NCI-H345 treated with DMSO at 0.1 percent for 48 hours (cell line): ENCODE data around the gene LCOR.
"Not testable (repeated sequence)": the region's sequence is repeated elsewhere in the genome, so short reads cannot be mapped to it uniquely, and the experiment has no call there.

Experiments
- DNase-seq: peaks from one replicate; lab custom pipeline; 2025; ENCODE audit not compliant: unreplicated experiment; lab: John Stamatoyannopoulos, UW

LCOR gene

DNA sequence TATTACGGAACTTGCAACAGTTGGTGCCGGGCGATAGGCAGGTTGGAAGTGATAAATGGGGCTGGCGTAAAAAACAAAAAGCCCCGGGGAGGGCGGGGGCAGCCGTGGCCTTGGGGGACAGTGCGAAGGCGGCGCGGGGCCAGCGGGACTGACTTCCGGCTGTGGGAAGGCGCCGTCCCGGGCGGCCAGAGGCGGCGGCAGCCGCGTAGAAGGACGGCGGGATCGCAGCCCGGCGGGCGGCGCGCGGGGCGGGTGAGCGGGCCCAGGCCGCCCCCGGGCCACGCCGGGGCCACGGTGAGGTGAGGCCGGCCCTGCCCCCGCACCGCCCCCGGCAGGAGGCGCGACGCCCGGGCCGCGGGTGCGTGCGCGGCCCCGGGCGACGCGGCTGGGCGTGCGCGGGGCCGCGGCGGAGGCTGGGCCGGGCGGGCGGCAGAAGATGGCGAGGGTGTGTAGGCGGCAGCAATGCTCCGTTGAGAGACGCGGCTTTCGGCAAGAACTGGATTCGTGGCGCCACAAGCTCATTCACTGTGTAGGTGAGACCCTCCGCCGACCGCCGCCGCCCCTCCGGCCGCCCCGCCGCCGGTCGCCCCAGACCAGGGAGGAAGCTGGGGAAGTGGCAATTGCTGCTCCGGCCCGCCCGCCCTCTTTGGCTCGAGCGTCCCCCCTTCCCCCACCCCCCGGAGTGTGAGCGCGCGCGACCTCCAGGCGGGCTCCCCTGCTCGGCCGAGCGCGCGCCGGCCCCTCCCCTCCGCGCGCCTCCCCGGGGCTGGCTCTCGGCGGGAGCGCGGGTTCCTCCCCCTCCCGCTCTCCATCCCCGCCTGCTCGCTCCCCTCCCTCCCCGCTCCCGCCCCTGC, at the start of gene LCOR:
LCOR (plus strand) TSS at position 432 of the 854 bp plus-strand sequence. CDS start 116,760 bp downstream, outside the sequence.
- peak; percentile 38 for DNase-seq

DNA sequence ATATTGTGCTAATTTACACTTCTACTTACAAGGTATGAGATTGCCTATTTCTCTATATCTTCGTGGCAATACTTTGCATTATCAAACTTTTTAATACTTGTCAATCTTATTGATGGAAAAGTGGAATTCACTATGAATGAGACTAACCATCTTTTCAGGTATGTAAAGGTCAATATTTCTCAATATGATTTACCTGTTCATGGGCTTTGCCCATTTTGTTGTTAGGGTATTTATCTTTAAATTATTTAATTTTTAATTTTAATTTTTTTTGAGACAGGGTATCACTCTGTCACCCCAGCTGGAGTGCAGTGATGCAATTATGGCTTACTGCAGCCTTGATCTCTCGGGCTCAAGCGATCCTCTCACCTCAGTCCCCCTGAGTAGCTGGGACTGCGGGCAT, 47.8 kb upstream of the LCOR start:
- DNase-seq: no peak

DNA sequence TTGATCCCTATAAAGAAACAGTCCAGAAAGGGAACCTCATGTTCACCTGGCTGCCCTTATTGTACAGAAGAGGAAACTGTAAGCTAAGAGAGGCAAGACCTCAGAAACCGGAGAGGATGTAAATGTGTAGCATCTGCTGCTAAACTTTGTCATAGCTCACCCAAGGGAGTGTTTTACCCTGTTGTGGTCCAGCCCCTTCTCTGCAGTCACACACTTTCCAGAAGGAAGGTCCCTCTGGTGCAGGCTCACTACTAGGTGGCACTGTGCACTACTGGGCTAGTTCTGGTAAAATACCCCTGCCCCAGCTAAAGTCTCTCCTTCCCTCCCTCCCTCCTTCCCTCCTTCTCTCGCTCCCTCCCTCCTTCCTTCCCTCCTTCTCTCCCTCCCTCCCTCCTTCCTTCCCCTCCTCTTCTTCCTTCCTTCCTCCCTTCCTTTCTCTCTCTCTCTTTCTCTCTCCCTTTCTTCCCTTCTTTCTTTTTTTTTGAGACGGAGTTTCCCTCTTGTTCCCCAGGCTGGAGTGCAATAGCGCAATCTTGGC, 42.5 kb upstream of the LCOR start:
- DNase-seq: no peak

DNA sequence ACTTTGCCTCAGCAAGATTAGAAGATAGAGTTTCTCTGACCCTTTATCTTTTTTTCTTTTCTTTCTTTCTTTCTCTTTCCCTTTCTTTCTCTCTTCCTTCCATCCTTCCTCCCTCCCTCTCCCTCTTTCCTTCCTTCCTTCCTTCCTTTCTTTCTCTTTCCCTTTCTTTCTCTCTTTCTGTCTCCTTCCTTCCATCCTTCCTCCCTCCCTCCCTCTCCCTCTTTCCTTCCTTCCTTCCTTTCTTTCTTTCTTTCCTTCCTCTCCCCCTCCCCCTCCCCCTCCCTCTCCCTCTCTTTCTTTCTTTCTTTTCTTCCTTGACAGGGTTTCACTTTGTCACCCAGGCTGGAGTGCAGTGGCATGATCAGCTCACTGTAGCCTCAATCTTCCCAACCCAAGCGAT, 40.2 kb upstream of the LCOR start:
- DNase-seq: no peak

DNA sequence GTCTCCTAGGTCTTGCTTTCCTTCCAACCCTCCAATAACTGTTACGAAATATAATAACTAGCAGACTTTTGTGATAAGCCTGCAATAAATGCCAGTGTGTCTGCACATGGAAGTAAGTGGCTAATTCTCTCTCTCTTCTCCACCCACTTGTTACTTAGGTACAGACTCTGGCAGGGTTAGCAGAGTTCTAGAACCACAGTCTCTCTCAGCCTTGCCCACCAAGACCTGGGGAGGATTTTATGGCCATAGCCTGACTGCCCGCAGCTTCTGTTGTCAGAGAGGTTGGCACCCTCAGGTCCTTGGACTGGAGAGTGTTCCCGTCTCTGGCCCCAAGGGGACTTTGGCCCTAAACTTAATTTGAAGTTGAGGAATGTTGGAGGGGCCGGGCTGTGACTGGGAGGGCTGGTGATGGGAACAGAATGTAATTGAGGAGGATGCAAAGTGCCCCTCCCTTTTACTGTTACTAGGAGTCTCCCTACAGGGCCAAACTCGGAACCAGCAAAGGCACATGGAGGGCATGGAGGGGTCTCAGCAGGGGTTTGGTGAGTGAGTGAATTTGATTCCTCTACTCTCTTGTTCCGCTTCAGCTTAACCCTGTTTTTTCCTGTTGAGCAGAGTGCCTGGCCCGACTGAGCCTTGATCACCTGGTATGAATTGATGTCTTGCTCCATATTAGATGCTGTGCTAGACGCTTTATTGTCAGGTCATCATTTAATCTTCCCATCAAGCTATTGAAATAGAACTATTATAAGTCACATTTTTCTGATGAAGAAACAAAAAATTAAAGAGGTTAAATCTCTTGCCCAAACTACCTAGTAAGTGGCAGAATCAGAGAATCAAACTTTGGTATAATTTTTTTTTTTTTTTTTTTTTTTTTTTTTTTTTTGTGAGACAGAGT, 37.0 kb upstream of the LCOR start:
- DNase-seq: no peak

DNA sequence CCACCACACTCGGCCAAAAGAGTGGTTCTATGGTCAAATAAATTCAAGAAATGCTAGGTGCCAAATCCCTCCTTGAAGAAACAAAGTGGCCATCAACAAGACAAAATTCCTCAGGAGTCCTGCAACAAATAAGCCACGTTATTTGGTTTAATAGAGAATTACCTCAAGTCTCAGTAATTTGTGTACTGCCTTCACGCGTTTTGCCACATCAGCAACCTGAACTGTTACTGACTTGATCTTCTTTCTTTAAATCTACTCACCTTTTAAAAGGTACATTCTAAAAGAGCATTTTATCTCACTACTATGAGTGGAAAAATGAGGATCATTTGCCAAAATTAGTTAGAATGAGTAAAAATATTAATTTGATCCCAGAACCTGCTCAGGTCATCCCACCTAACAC, 34.6 kb upstream of the LCOR start:
- DNase-seq: no peak

DNA sequence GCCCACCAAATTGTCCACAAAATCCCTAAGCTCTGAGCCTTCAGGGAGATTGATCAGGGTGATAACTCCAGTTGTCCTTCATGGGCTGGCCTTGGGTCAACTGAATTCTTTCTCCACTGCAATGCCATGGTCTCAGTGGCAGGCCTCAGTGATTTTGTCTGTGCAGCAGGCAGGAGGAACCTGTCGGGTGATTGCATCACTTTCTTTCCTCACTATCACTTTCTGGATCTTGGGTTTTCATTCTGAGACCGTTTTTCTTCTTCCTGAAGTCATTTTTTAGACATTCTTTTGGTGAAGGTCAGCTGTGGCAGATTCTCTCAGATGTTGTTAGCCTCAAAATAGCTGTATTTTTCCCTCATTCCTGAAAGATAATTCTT, 28.8 kb upstream of the LCOR start:
- DNase-seq: no peak

DNA sequence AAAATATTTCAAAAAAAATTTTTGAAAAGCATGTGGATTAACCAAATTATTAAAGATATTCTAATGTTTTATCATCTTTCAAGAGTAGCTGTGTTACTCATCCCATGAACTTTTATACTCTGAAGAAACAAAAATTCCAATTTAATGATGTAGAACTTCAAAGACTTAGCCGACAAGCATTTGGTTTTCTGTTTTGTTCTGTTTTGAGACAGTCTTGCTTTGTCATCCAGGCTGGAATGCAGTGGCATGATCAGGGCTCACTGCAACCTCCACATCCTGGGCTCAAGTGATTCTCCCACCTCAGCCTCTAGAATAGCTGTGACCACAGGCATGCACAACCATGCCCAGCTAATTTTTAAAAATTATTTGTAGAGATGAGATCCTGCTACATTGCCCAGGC, 17.8 kb upstream of the LCOR start:
- DNase-seq: no peak

DNA sequence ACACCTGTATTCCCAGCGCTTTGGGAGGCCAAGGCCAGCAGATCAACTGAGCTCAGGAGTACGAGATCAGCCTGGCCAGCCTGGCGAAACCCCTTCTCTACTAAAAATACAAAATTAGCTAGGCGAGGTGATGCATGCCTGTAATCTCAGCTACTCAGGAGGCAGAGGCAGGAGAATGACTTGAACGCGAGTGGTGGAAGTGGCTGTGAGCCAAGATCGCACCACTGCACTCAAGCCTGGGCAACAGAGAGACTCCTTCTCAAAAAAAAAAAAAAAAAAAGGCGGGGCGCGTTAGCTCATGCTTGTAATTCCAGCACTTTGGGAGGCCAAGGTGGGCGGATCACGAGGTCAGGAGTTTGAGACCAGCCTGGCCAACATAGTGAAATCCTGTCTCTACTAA, 13.1 kb upstream of the LCOR start:
- not testable (repeated sequence) for DNase-seq

DNA sequence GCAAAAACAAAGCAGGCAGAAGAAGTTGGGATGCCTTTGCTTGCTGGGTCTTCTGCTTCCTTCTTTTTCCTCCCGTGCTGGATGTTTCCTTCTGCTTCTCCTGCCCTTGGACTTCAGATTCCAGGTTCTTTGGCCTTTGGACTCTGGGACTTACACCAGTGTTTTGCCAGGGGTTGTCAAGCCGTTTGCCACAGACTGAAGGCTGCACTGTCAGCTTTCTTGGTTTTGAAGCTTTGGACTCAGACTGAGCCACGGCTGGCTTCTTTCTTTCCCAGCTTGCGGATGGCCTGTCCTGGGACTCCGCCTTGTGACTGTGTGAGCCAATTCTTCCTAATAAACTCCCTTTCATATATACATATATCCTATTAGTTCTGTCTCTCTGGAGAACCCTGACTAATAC, 11.3 kb upstream of the LCOR start:
- no peak for DNase-seq

DNA sequence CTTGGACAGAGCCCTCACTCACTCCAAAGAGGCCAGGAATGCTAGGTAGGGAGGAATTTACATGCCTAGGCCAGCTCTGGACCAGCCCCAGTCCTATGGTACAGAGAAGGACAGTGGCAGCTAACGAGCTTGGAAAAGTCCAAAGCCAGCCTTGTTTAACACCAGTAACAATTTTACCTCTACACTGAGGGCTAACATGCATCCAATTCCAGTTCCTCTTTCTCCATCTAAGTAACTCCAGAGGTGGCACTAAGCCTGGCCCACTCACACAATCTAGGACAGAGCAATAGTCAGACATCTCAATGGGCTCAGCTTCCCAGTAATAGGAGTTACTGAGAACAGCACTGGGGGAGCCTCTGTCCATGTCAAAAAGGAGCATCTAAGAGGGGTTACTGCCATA, 5.7 kb upstream of the LCOR start:
- DNase-seq: no peak

DNA sequence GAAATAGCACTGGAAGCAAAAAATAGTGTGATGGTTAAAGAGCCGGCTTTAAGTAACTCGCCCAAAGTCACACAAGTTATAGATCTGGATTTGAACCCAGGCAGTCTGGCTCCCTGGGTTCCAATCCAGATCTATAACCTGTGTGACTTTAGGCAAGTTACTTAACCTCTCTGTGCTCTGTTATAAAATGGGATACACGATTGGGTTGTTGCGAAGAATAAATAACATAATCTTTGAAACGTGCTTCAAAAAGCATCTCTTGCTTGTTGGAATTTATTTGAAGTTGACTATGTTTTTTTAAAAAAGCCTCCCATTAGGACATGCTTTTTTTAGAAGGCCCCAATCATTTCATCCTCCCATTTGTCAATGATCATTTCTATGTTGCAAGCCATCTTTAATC, 3.5 kb upstream of the LCOR start:
- no peak for DNase-seq

DNA sequence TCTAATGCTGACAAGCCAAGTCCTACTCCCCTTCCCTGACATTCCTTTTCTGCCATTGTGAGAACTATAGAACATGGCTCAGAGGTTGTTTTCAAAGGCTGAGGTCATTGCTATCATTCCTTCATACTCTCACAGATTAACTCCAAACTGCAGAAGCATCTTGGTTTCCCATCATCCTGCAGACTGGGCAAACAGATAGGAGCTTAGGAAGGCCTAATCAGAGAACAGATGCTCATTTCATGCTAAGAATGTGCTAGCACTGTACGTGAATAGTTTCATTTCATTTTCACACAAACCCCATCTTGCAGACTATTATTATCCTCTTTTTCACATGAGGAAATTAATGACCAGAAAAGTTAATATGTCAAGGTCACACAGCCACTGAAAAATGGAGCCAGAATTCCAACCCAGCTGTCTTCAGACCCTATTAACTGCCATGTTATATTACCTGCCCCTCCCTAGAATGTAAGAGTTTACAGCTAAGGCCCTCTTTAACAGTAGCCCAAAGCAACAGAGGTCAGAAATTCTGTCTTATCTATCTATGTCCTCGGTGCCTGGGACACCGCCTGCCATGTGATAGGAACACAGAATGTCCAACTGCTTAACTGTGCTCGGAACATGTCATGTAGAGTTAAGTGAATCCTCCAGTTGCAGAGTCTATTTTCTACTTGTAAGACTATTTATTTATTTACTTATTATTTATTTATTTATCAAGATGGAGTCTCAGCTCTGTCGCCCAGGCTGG, 2.9 kb upstream of the LCOR start:
- DNase-seq: no peak

DNA sequence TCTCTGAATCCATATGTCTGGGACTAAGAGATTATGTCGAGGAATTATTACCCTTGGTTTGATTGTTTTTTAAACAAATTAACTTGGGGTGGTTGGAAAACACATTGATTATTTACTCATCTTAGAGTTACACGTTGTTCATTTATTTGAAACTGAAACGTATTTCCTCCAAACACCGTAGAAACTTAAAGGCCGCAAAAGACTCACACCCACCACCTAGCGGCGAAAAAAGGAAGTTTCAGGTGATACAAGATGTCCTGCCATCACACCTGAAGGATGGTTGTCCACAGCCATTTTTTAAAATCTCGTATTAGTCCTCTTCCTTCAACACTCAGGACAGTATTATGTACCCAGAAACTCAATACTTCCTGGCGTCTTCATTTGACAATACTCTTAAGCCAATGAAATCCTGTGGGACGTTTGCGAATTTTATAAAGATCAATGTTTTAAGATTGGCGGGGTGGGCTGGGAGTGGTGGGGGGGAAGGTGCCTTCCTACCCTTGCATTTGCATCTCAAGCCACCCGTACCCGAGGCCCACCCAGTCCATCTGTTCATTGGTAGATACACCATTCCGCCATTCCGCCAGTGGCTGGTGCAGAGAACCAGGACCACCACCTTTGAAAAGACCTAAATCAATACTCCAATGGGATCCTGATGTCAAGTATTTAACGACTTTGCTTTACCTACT, 1.4 kb upstream of the LCOR start:
- DNase-seq: no peak

DNA sequence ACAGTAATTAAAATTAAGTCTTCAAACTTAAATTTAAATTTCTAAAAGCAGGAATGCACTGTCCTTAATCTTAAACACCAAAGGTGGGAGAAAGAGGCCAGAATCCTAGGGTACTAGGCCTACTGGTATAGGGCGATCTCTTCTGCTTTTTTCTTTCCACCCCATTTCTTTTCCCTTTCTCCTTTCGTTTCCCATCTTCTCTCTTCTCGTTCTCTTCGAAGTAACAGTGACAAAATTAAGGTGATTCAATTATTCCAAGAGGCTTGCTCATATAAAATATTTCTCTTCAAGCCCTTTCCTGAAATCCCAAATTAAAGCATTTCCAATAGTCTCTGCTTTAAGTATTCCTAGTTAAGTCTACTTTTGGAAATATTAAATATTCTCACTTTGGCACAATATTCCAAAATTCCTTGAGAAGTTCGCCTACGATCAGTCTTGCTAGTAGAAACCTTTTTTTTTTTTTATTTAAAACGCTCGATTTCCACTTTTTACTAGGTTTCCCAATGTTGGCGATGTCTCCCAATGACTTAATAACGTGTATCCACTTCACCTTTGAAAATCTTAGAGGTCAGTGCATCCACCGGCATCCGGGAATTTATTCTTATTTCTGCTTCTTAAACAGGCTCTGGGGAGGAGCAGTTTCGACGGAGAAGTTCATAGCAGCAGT, 765 bp upstream of the LCOR start:
- DNase-seq: no peak

DNA sequence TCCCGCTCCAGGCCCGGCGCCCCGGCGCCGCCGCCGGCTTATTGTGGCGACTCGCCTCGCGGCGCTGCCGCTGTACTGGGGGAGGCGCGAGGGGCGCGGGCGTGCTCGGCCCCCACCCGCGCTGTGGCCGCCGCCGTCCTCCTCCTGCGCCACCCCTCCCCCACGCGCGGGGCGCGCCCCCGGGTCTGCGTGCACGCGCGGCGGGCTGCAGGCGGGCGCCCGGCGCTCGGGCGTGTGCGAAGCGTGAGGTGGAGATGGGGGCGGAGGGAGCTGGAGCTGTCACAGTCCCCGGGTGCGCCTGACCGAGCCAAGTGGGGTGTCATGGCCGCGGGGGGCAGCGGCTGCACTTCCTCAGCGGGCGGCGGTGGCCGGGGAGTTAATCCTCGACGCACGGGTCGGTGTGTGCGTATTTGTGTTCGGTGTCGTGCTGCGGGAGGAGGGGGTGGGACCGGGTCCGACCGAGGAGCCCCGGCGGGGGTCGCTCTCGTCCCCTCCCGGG, 672 bp downstream of the LCOR start:
- peak; percentile 51 for DNase-seq

DNA sequence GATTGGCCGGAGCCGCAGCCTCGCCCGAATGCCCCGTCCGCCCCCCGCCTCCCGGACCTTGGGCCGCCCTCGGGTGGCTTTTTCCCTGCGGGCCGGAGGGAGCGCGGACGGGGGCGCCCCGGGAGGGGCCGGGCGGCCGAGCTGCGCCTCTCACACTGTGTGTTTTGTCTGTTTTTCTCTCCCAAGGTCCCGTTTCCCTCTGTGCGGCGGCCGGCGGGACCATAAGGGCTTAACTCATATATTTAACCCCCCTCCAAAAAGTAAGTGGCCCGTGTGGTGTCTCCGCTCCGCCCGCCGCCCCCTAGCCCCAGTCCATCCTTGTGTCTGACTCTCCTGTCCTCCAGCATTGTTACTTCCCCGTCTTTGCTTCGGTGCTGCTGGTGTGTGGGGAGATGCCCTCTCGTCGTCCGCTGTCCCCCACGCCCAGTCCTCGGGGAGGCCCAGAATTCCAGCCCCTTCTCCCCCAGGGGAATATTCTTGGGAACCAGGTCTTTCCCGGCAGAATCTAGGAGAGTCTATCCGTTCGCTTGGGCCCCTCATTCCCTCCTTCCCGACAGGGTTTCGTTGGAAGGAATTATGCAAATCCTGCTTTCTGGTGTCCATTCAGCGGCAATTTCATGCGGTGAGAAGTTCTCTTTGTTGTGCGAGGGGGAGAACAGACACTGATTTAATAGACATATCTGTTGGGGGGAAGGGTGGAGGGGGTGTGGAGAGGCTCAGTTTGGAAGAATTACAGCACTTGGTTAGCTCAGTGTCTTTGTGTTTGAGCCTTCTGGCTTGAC, 1.3 kb downstream of the LCOR start:
- DNase-seq: no peak

DNA sequence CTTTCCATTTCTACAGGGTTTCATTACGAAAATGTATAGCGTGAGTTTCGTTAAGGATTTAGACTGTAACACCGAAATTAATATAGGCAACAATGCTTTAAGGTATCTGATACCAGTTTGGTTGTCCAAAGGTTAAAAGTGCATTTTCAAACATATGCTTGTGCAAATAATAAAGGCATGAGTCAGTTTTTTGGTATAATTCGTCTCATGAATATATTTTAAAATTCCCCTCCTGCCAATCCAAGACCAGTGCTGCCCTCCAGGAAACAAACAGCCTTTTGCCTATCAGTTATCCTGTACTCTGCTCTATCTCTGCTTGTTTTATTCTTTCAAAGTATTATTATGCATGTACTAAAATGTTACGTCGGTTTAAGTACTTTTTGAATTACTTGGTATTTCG, 2.0 kb downstream of the LCOR start:
- DNase-seq: no peak

DNA sequence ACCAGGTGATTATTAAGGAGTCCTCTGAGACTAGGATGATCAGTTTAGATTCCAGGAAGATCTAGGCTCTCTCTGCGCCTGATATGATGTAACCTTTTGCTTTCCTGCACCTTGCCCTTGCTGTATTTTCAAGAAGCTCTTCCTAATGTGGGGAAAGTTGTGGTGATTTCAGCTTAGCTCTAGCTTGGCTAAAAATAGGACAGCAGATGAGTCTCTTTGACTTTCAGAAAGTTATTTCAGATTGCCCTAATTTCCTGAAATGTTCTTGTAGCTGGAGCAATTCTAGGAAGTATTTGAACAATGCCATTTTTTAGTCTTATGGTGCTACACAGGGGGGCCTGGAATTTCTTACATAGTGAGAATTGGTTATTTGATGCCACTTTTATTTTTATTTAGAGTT, 3.8 kb downstream of the LCOR start:
- DNase-seq: no peak
